ENCODE measurements around the gene CREM.

The CREM gene

DNA sequence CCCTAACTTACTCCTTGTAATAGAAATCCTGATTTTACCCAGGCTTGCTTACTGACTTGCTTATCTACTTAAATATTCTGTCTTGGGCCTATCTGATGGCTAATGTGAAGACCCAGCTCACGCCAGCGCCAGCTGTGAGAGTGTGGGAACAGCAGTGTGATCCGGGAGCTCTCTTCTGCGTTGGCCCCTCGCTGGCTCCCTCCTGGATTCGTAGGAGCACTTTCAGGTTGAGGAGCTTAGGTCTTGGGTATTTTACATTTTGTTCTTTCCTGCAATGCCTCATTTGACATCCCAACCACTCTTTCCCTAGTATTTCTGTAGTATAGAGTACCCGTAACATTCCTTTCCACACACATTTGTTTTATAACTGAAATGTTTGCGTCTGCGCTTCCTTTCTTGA is 51.7 kb downstream of the CREM start:
- TF ChIP-seq EZH2phosphoT487 (IDR thresholded peaks at IDR 0.05; ENCODE audit: borderline replicate concordance) = no peak
- TF ChIP-seq, protein P1, sequence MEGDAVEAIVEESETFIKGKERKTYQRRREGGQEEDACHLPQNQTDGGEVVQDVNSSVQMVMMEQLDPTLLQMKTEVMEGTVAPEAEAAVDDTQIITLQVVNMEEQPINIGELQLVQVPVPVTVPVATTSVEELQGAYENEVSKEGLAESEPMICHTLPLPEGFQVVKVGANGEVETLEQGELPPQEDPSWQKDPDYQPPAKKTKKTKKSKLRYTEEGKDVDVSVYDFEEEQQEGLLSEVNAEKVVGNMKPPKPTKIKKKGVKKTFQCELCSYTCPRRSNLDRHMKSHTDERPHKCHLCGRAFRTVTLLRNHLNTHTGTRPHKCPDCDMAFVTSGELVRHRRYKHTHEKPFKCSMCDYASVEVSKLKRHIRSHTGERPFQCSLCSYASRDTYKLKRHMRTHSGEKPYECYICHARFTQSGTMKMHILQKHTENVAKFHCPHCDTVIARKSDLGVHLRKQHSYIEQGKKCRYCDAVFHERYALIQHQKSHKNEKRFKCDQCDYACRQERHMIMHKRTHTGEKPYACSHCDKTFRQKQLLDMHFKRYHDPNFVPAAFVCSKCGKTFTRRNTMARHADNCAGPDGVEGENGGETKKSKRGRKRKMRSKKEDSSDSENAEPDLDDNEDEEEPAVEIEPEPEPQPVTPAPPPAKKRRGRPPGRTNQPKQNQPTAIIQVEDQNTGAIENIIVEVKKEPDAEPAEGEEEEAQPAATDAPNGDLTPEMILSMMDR (conservative IDR thresholded peaks at IDR 0.05; ENCODE audit: low read length) = no peak
- H3F3A ChIP-seq (ENCODE audit: low read depth) = no peaks in the 10 kb centered on the region
- H2AFZ ChIP-seq (ENCODE audit: low read length) = no peak overlapping the region
- H3K4me2 ChIP-seq (ENCODE audit: low read depth, low read length, poor library complexity, severe bottlenecking) = no peak overlapping the region
- no peaks in the 10 kb centered on the region for H3K79me2 ChIP-seq (ENCODE audit: insufficient read depth, low read length)
- no peaks in the 10 kb centered on the region for H3K27me3 ChIP-seq (ENCODE audit: insufficient read depth, low read length, poor library complexity, severe bottlenecking)
- no peaks in the 10 kb centered on the region for H3K9me2 ChIP-seq (replicated peaks; ENCODE audit: low read depth, low read length)
- no peaks in the 10 kb centered on the region for H3K36me3 ChIP-seq (ENCODE audit: insufficient read depth, low read length)
- H4K20me1 ChIP-seq (ENCODE audit: insufficient read depth, low read length, poor library complexity, severe bottlenecking) = no peaks in the 10 kb centered on the region
- H3K4me3 ChIP-seq (ENCODE audit: low read length, poor library complexity, severe bottlenecking) = no peak overlapping the region
- no peak overlapping the region for H3K9ac ChIP-seq (ENCODE audit: low read depth, low read length, poor library complexity, severe bottlenecking)
- no peaks in the 10 kb centered on the region for H3K4me1 ChIP-seq (ENCODE audit: insufficient read depth, low read length, poor library complexity, severe bottlenecking)
- no peaks in the 10 kb centered on the region for H3K9me3 ChIP-seq (ENCODE audit: insufficient read depth, low read depth, low read length)

DNA sequence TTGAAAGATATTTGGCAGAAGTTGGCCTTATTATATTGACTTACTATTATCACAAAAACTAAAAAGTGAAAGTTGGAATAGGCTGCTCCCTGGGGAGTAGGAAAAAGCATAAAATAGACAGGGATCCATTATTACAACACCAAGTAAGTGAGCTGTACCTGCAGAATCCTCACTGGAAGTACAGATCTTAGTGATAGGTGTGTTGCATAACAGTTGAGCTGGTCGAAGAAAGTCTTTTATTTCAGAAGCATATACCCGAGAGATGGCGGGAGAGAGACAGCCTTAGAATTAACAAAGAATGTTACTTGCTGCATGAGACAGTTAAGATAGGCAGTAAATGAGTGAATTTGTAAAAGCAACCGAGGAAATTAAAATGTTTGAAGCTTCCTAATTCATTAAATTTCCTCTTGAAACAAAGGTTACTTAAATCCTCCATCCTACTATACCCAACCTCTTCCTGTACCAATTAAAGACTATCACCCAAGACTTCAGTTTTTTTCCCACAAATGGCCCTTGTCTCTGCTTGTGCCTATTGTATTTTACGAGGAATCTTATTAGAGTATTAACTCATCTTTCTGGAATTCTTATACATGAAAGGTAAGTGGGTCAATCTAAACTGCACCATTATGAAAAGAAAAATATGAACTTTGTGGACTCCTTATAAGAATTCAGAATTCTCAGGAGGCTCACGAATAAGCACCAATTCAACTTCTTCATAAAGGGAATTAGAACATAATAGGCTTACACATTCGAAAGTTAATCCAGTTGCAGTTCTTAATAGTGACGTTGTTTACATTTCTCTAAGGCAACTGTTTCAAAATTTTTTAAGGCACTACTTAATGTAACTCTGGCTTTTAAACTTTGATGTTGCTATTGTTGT is 56.2 kb downstream of the CREM start:
- no peaks in the 10 kb centered on the region for H3K4me1 ChIP-seq (ENCODE audit: insufficient read depth, low read length, poor library complexity, severe bottlenecking)
- TF ChIP-seq, protein P1 (conservative IDR thresholded peaks at IDR 0.05; ENCODE audit: low read length) = no peak
- TF ChIP-seq EZH2phosphoT487 (IDR thresholded peaks at IDR 0.05; ENCODE audit: borderline replicate concordance) = no peak
- H3K9me2 ChIP-seq (replicated peaks; ENCODE audit: low read depth, low read length) = no peaks in the 10 kb centered on the region
- no peak overlapping the region for H3K9ac ChIP-seq (ENCODE audit: low read depth, low read length, poor library complexity, severe bottlenecking)
- H3K79me2 ChIP-seq (ENCODE audit: insufficient read depth, low read length) = no peaks in the 10 kb centered on the region
- H3F3A ChIP-seq (ENCODE audit: low read depth) = 0 out of 2 replicates have a peak, but pooled peaks cover 5% of the 10 kb centered on the region
- H3K27me3 ChIP-seq (ENCODE audit: insufficient read depth, low read length, poor library complexity, severe bottlenecking) = no peaks in the 10 kb centered on the region
- H2AFZ ChIP-seq (ENCODE audit: low read length) = no peak overlapping the region
- H3K36me3 ChIP-seq (ENCODE audit: insufficient read depth, low read length) = no peaks in the 10 kb centered on the region
- no peaks in the 10 kb centered on the region for H3K9me3 ChIP-seq (ENCODE audit: insufficient read depth, low read depth, low read length)
- no peak overlapping the region for H3K4me3 ChIP-seq (ENCODE audit: low read length, poor library complexity, severe bottlenecking)
- H4K20me1 ChIP-seq (ENCODE audit: insufficient read depth, low read length, poor library complexity, severe bottlenecking) = no peaks in the 10 kb centered on the region
- no peak overlapping the region for H3K4me2 ChIP-seq (ENCODE audit: low read depth, low read length, poor library complexity, severe bottlenecking)

DNA sequence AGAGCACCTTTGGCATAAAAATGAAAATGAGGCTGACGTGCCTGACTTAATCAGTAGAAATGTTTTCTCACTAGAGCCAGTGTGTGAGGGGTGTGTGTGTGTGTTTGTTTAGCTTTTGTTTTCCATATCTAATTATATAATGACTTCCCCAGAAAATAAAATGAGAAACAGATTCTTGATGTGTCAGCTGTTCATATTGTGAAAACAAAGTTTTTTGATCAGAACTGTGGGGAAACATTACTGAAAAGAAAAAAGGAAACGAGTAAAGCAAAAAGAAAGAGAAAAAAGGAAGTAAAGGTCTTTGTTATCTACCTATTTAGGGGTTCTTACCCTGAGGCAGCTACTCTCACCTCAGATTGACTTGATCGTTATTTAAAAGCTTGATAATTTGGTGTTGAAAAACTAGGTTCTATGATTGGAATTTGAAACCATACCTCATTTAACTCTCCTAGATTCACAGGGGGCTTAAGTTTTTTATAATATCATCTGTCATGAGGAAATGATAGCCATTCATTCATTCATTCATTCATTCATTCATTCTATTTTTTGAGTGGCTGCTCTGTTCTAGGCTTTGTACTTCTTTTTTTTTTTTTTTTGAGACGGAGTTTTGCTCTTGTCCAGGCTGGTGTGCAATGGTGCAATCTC is 58.0 kb downstream of the CREM start:
- H2AFZ ChIP-seq (ENCODE audit: low read length) = no peak overlapping the region
- H3K9ac ChIP-seq (ENCODE audit: low read depth, low read length, poor library complexity, severe bottlenecking) = no peak overlapping the region
- no peak overlapping the region for H3K4me2 ChIP-seq (ENCODE audit: low read depth, low read length, poor library complexity, severe bottlenecking)

More for the DNA sequence above, 58.0 kb downstream of the CREM start:
- Histone ChIP-seq H3K4me3 (ENCODE audit: low read length, poor library complexity, severe bottlenecking) (no peak overlapping the region), H3K9me2 (replicated peaks; ENCODE audit: low read depth, low read length) (no peaks in the 10 kb centered on the region), H3K79me2 (ENCODE audit: insufficient read depth, low read length) (no peaks in the 10 kb centered on the region), H3F3A (ENCODE audit: low read depth) (0 out of 2 replicates have a peak, but pooled peaks cover 5% of the 10 kb centered on the region), H3K4me1 (ENCODE audit: insufficient read depth, low read length, poor library complexity, severe bottlenecking) (no peaks in the 10 kb centered on the region), H3K36me3 (ENCODE audit: insufficient read depth, low read length) (no peaks in the 10 kb centered on the region), H3K9me3 (ENCODE audit: insufficient read depth, low read depth, low read length) (no peaks in the 10 kb centered on the region), H3K27me3 (ENCODE audit: insufficient read depth, low read length, poor library complexity, severe bottlenecking) (no peaks in the 10 kb centered on the region), H4K20me1 (ENCODE audit: insufficient read depth, low read length, poor library complexity, severe bottlenecking) (no peaks in the 10 kb centered on the region)
- TF ChIP-seq, protein P1 (conservative IDR thresholded peaks at IDR 0.05; ENCODE audit: low read length) = no peak
- TF ChIP-seq EZH2phosphoT487 (IDR thresholded peaks at IDR 0.05; ENCODE audit: borderline replicate concordance) = no peak

Data from Loucy (cell line).